BE2C (cell line): Measurements from ENCODE around the gene RAB9B.

ENCODE experiments used
- DNase-seq: peaks from one replicate; pipeline ENCODE4 v3.0.0-alpha.2; 2020
- H3K27me3 ChIP-seq: fragments of 250-450 bp; sonication (Bioruptor Pico); 2 replicates; pipeline ENCODE4 v1.5.1; 2020; ENCODE audit warnings: mild to moderate bottlenecking
- H3K36me3 ChIP-seq: fragments of 250-450 bp; sonication (Bioruptor Pico); 2 replicates; pipeline ENCODE4 v1.5.1; 2020; ENCODE audit warnings: mild to moderate bottlenecking
- H3K4me1 ChIP-seq: fragments of 250-450 bp; sonication (Bioruptor Pico); 2 replicates; pipeline ENCODE4 v1.5.1; 2020
- H3K4me3 ChIP-seq: 2 replicates; pipeline ENCODE4 v1.5.1; 2011; ENCODE audit warnings: low read depth, low read length
- H3K9me3 ChIP-seq: fragments of 250-450 bp; sonication (Bioruptor Pico); 2 replicates; pipeline ENCODE4 v1.5.1; 2020
- TF ChIP-seq, protein P1 (sequence below): IDR thresholded peaks from 2 replicates; pipeline ENCODE4 v1.5.1; 2012; ENCODE audit warnings: mild to moderate bottlenecking, low read depth, low read length

Gene RAB9B

DNA sequence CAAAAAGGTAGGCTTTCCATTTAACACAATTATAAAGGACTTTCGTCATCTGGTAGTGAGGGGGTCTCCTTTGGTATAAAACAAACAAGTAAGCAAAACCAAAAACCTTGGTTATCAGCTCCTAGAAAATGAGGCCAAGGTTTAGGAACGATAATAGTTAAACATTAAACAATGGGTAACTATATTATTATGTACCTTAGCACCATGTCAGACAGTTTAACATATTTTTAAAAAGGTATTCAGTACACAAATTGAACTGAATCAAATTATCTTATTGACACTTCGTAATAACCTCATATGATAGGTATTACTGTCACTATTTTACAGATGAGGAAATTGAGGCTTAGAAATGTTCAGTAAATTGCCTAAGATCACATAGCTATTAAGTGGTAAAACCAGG, 32.1 kb upstream of the RAB9B start:
- DNase-seq = no peak
- TF ChIP-seq, protein P1, sequence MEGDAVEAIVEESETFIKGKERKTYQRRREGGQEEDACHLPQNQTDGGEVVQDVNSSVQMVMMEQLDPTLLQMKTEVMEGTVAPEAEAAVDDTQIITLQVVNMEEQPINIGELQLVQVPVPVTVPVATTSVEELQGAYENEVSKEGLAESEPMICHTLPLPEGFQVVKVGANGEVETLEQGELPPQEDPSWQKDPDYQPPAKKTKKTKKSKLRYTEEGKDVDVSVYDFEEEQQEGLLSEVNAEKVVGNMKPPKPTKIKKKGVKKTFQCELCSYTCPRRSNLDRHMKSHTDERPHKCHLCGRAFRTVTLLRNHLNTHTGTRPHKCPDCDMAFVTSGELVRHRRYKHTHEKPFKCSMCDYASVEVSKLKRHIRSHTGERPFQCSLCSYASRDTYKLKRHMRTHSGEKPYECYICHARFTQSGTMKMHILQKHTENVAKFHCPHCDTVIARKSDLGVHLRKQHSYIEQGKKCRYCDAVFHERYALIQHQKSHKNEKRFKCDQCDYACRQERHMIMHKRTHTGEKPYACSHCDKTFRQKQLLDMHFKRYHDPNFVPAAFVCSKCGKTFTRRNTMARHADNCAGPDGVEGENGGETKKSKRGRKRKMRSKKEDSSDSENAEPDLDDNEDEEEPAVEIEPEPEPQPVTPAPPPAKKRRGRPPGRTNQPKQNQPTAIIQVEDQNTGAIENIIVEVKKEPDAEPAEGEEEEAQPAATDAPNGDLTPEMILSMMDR = no peak
- Histone ChIP-seq H3K36me3 (no peaks in the 10 kb centered on the region), H3K9me3 (no peaks in the 10 kb centered on the region), H3K4me1 (no peaks in the 10 kb centered on the region), H3K27me3 (no peaks in the 10 kb centered on the region), H3K4me3 (no peak overlapping the region)

DNA sequence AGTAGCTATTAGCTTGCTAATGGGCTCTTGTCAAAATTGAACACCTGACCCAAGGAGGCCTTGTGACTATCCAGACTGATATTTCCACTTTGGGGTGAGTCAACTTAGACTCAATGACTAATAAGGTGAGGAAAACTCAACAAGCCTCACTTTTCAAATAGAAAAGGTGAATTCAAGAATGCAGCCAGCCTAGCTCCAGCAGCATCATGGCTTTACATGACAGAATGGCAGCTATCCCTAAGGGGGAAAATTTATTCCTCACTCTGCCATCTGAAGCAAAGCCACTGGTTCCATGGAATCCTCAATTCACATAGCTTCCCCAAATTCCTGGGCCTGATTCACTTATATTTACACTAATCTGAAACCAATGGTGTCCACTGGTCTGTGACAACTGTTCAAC, 29.1 kb upstream of the RAB9B start:
- Histone ChIP-seq H3K27me3 (no peaks in the 10 kb centered on the region), H3K9me3 (no peaks in the 10 kb centered on the region), H3K36me3 (no peaks in the 10 kb centered on the region), H3K4me3 (no peak overlapping the region), H3K4me1 (no peaks in the 10 kb centered on the region)
- TF ChIP-seq, protein P1 = no peak
- DNase-seq = no peak

DNA sequence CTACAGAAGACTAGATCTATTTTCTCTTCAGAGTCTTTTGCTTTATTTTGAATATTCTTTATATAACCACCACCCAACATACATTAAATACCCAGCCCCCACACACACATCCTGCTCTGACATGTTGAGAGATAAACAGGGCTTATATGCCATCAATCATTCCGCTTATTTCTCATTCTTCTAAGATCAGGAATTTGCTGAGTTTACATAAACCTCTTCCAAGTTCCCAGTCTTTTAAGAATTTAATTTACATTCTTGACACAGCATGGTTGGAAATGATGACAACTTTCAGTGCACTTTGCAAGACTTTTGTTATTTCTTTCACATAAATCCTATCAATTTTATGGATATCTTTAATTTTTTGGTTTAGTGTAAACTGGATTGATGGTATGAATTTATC, 17.5 kb upstream of the RAB9B start:
- Histone ChIP-seq H3K36me3 (no peaks in the 10 kb centered on the region), H3K4me3 (no peak overlapping the region), H3K9me3 (no peaks in the 10 kb centered on the region), H3K27me3 (no peaks in the 10 kb centered on the region), H3K4me1 (no peaks in the 10 kb centered on the region)
- no peak for DNase-seq
- TF ChIP-seq, protein P1 = no peak

DNA sequence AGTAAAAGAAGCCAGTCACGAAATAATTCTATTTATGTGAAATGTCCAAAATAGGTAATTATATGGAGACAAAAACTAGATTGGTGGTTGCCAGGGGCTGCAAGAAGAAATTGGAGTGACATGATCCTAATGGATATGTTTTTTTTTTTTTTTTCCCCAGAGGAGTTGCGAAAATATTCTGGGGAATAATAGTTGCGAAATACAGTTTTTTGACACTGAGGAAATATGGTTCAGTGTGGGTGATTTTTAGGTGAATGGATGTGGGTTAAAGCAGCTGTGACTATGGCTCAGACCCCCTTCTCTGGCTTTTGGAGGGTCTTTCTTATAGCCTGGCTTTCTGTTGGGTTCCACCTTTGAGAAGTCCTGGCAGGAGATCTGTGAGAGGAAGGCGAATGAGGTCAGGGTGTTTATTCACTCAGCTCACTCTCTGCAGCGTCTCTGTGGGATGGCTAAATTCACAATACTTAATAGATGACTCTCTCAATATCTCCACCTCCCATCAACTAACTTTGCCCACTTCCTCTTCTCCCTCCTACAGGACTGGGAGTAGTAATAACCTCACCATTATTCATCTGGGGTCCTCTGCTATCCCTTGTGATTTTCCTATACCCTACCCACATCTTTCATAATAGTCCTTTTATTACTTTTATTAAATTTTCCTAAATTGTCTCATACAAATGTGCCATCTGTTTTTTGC, 15.3 kb upstream of the RAB9B start:
- H3K36me3 ChIP-seq = no peaks in the 10 kb centered on the region
- no peaks in the 10 kb centered on the region for H3K4me1 ChIP-seq
- H3K9me3 ChIP-seq = no peaks in the 10 kb centered on the region
- DNase-seq = no peak
- H3K27me3 ChIP-seq = no peaks in the 10 kb centered on the region
- TF ChIP-seq, protein P1 = no peak
- H3K4me3 ChIP-seq = no peak overlapping the region

DNA sequence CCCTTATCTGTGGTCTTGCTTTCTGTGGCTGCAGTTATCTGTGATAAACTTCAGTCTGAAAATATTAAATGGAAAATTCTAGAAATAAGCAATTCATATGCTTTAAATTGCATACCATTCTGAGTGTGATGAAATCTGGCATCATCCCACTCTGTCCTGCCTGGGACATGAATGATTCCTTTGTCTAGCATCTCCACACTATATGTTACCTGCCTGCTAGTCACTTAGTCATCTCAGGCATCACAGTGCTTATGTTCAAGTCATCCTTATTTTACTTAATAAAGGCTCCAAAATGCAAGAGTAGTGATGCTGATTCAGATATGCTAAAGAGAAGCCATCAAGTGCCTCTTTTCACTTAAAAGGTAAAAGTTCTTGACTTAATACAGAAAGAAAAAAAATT, 14.3 kb upstream of the RAB9B start:
- no peaks in the 10 kb centered on the region for H3K4me1 ChIP-seq
- no peaks in the 10 kb centered on the region for H3K27me3 ChIP-seq
- TF ChIP-seq, protein P1 = no peak
- DNase-seq = no peak
- H3K36me3 ChIP-seq = no peaks in the 10 kb centered on the region
- H3K9me3 ChIP-seq = no peaks in the 10 kb centered on the region
- H3K4me3 ChIP-seq = no peak overlapping the region

DNA sequence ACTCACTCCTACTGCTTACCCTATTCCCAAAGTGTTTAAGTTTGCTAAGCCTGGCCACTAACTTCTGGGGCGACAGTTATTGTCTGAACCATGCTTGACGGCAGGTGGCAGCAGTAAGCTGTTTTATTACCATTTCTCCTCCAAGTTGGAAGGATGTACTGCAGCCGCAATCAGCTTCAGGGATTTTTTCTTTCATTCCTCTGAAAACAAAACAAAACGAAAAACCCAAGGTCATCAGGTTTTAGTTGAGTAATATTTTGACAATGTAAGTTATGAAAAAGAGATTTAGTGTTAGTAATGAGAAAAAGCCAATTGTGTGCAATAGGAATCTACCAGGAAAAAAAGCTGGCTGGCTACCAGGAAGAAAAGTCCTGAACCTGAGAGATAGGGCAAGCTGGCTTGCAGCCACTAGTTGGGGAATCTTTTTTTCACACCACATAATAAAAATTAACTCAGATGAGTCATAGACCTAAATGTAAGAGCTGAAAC, 13.2 kb upstream of the RAB9B start:
- peak; percentile 42 for DNase-seq
- H3K4me3 ChIP-seq = no peak overlapping the region
- H3K4me1 ChIP-seq = no peaks in the 10 kb centered on the region
- no peaks in the 10 kb centered on the region for H3K9me3 ChIP-seq
- H3K27me3 ChIP-seq = no peaks in the 10 kb centered on the region
- TF ChIP-seq, protein P1 = peak; percentile 60
- no peaks in the 10 kb centered on the region for H3K36me3 ChIP-seq
